Ectodermal cell (in vitro differentiated cells): ENCODE data around the gene PBX4.

Source experiments
- H3K27ac ChIP-seq: 2 replicates; pipeline ENCODE4 v1.7.0; 2013; ENCODE audit warnings: mild to moderate bottlenecking, low read depth, low read length; ENCODE audit not compliant: insufficient read depth, poor library complexity, severe bottlenecking
- H3K27me3 ChIP-seq: 2 replicates; pipeline ENCODE4 v1.7.0; 2013; ENCODE audit warnings: mild to moderate bottlenecking, low read length; ENCODE audit not compliant: insufficient read depth, control insufficient read depth, poor library complexity, severe bottlenecking
- H3K36me3 ChIP-seq: one replicate; pipeline ENCODE4 v1.7.0; 2013; ENCODE audit warnings: low read length; ENCODE audit not compliant: control insufficient read depth, insufficient read depth
- H3K4me1 ChIP-seq: one replicate; pipeline ENCODE4 v1.7.0; 2013; ENCODE audit warnings: low read length; ENCODE audit not compliant: control insufficient read depth, insufficient read depth
- H3K4me3 ChIP-seq: 2 replicates; pipeline ENCODE4 v1.7.0; 2013; ENCODE audit warnings: low read depth, low read length, control low read depth; ENCODE audit not compliant: insufficient read depth
- H3K9me3 ChIP-seq: 2 replicates; pipeline ENCODE4 v1.7.0; 2013; ENCODE audit warnings: mild to moderate bottlenecking, low read length, moderate library complexity; ENCODE audit not compliant: control insufficient read depth
- WGBS, 2 experiments: methylation state at CpG; one replicate each; pipeline ENCODE4 v1.1.7; 2013; ENCODE audit warnings: missing lambda C conversion rate in 2 of 2; 5-methylcytosine and 5-hydroxymethylcytosine counted together

PBX4 gene

GRCh38 chr19:19548915-19549759, 69.3 kb downstream of the PBX4 start:
- WGBS, 2 experiments = 84 to 85% methylated on average over 13 of the region's 13 CpGs
- no peaks in the 10 kb centered on the region for H3K36me3 ChIP-seq
- no peak overlapping the region for H3K4me3 ChIP-seq
- H3K27me3 ChIP-seq = no peaks in the 10 kb centered on the region
- no peaks in the 10 kb centered on the region for H3K9me3 ChIP-seq
- peaks cover 11% of the 10 kb centered on the region for H3K4me1 ChIP-seq
- no peak overlapping the region for H3K27ac ChIP-seq

GRCh38 chr19:19547674-19548336, 70.7 kb downstream of the PBX4 start:
- no peak overlapping the region for H3K4me3 ChIP-seq
- no peaks in the 10 kb centered on the region for H3K9me3 ChIP-seq
- no peaks in the 10 kb centered on the region for H3K27me3 ChIP-seq
- peaks cover 11% of the 10 kb centered on the region for H3K4me1 ChIP-seq
- 88 to 90% methylated on average over 15 of the region's 15 CpGs for WGBS, 2 experiments
- H3K36me3 ChIP-seq = no peaks in the 10 kb centered on the region
- no peak overlapping the region for H3K27ac ChIP-seq

- Histone ChIP-seq H3K36me3 (no peaks in the 10 kb centered on the region), H3K4me1 (peaks cover 11% of the 10 kb centered on the region), H3K27ac (no peak overlapping the region), H3K9me3 (no peaks in the 10 kb centered on the region), H3K27me3 (no peaks in the 10 kb centered on the region), H3K4me3 (no peak overlapping the region)
- 91 to 93% methylated on average over 19 of the region's 19 CpGs for WGBS, 2 experiments
Measured at GRCh38 chr19:19546751-19547162, 71.7 kb downstream of the PBX4 start.

GRCh38 chr19:19545707-19546106, 72.8 kb downstream of the PBX4 start:
- Histone ChIP-seq H3K4me1 (peaks cover 9% of the 10 kb centered on the region), H3K9me3 (no peaks in the 10 kb centered on the region), H3K4me3 (no peak overlapping the region), H3K27ac (no peak overlapping the region), H3K27me3 (peaks cover 9% of the 10 kb centered on the region), H3K36me3 (no peaks in the 10 kb centered on the region)
- WGBS, 2 experiments = 95 to 96% methylated on average over 23 of the region's 23 CpGs

- Histone ChIP-seq H3K9me3 (no peaks in the 10 kb centered on the region), H3K27ac (no peak overlapping the region), H3K36me3 (no peaks in the 10 kb centered on the region), H3K4me3 (no peak overlapping the region), H3K27me3 (peaks cover 16% of the 10 kb centered on the region), H3K4me1 (peaks cover 2% of the 10 kb centered on the region)
- 95 to 96% methylated on average over 53 of the region's 53 CpGs for WGBS, 2 experiments
Measured at GRCh38 chr19:19544954-19545591, 73.4 kb downstream of the PBX4 start.

GRCh38 chr19:19544257-19544953, 74.1 kb downstream of the PBX4 start:
- no peaks in the 10 kb centered on the region for H3K9me3 ChIP-seq
- WGBS, 2 experiments = 96% methylated on average over 75 of the region's 75 CpGs

GRCh38 chr19:19543640-19544039, 74.8 kb downstream of the PBX4 start:
- Histone ChIP-seq H3K9me3 (no peaks in the 10 kb centered on the region), H3K27ac (no peak overlapping the region), H3K4me3 (no peak overlapping the region), H3K4me1 (peaks cover 2% of the 10 kb centered on the region), H3K27me3 (peaks cover 30% of the 10 kb centered on the region), H3K36me3 (no peaks in the 10 kb centered on the region)
- 94% methylated on average over 19 of the region's 19 CpGs for WGBS, 2 experiments

More at GRCh38 chr19:19544257-19544953, 74.1 kb downstream of the PBX4 start:
- Histone ChIP-seq H3K36me3 (no peaks in the 10 kb centered on the region), H3K27me3 (peaks cover 22% of the 10 kb centered on the region), H3K27ac (no peak overlapping the region), H3K4me3 (no peak overlapping the region), H3K4me1 (no peaks in the 10 kb centered on the region)

GRCh38 chr19:19543101-19543500, 75.4 kb downstream of the PBX4 start:
- Histone ChIP-seq H3K4me3 (no peak overlapping the region), H3K27me3 (peaks cover 35% of the 10 kb centered on the region), H3K36me3 (no peaks in the 10 kb centered on the region), H3K27ac (no peak overlapping the region), H3K9me3 (no peaks in the 10 kb centered on the region), H3K4me1 (peaks cover 8% of the 10 kb centered on the region)
- 94 to 96% methylated on average over 13 of the region's 13 CpGs for WGBS, 2 experiments

GRCh38 chr19:19542507-19542906, 76.0 kb downstream of the PBX4 start:
- H3K36me3 ChIP-seq = no peaks in the 10 kb centered on the region
- H3K4me1 ChIP-seq = peaks cover 8% of the 10 kb centered on the region
- H3K27me3 ChIP-seq = peaks cover 41% of the 10 kb centered on the region
- H3K27ac ChIP-seq = no peak overlapping the region
- no peaks in the 10 kb centered on the region for H3K9me3 ChIP-seq
- no peak overlapping the region for H3K4me3 ChIP-seq
- 94 to 95% methylated on average over 12 of the region's 12 CpGs for WGBS, 2 experiments
